ENCODE measurements around the gene COL4A5. TPM values are rescaled to one million over a fixed set of nuclear protein-coding genes. Genes with fewer than 3 reads are reported as not detected.

The COL4A5 gene
- total RNA-seq, 1 experiment from 2014 or later, result 51.3 TPM

- no peak overlapping the region for H2AK5ac ChIP-seq (ENCODE audit: insufficient read length, low read length)
- H2BK15ac ChIP-seq (ENCODE audit: low read depth, low read length), result no peak overlapping the region
- H3K9ac ChIP-seq (ENCODE audit: extremely low read depth, insufficient read length, low read length), result no peak overlapping the region
- H4K5ac ChIP-seq (ENCODE audit: insufficient read length, low read depth, low read length), result no peak overlapping the region
- no peak for DNase-seq
- H3K23me2 ChIP-seq (ENCODE audit: insufficient read length, low read depth, low read length, poor library complexity, severe bottlenecking), result peaks cover 8% of the 10 kb centered on the region
- Mint-ChIP-seq H3K4me3 (peak overlapping the region in 1 of 2 experiments; percentile 15; a peak in 1 of 5 replicates), H3K4me1 (peaks cover 45 to 47% of the 10 kb centered on the region in 2 experiments), H3K36me3 (ENCODE audit: insufficient read depth in 1 of 3, low read depth in 3 of 3) (peaks cover 12 to 29% (median 14%) of the 10 kb centered on the region in 3 experiments), H3K27me3 (ENCODE audit: low read depth) (peaks cover under 1% of the 10 kb centered on the region), H3K9me3 (peaks cover 13 to 14% of the 10 kb centered on the region in 2 experiments), H3K27ac (peak overlapping the region in 1 of 3 experiments; percentile 50; a peak in 1 of 7 replicates)
- H2AFZ ChIP-seq (ENCODE audit: low read length), result no peak overlapping the region
- H3K4ac ChIP-seq (ENCODE audit: low read depth, low read length), result no peak overlapping the region
- no peak overlapping the region for H3T11ph ChIP-seq (ENCODE audit: low read length)
- H3K23ac ChIP-seq (ENCODE audit: insufficient read length, low read depth, low read length), result no peak overlapping the region
- H3K79me1 ChIP-seq (ENCODE audit: insufficient read depth, low read depth, low read length, poor library complexity, severe bottlenecking), result no peaks in the 10 kb centered on the region
- peaks cover 1% of the 10 kb centered on the region; the same call in 1 of the 2 replicates for H3K79me2 ChIP-seq (ENCODE audit: insufficient read depth, low read length)
- H3K9me3 ChIP-seq (ENCODE audit: control insufficient read depth, low read depth, low read length), result no peaks in the 10 kb centered on the region
- H4K91ac ChIP-seq (ENCODE audit: insufficient read length, low read depth, low read length), result no peak overlapping the region
- H3K56ac ChIP-seq (ENCODE audit: insufficient read length, low read depth, low read length), result no peak overlapping the region
- H4K8ac ChIP-seq (replicated peaks; ENCODE audit: insufficient read length, low read depth, low read length), result no peak overlapping the region
- no peak overlapping the region for H2BK5ac ChIP-seq (ENCODE audit: insufficient read length, low read length)
- H2BK12ac ChIP-seq (ENCODE audit: insufficient read length, low read depth, low read length), result no peak overlapping the region
- no peak overlapping the region for H3K4me2 ChIP-seq (ENCODE audit: insufficient read depth, insufficient read length, low read length)
- H3K27me3 ChIP-seq (ENCODE audit: insufficient read depth, low read length), result no peaks in the 10 kb centered on the region
- H3K27ac ChIP-seq (ENCODE audit: insufficient read length, low read depth, low read length), result no peak overlapping the region
- TF ChIP-seq CTCF (conservative IDR thresholded peaks at IDR 0.05), result no peak
- no peak overlapping the region for H2BK120ac ChIP-seq (ENCODE audit: low read depth, low read length, poor library complexity, severe bottlenecking)
- WGBS (ENCODE audit: extremely low coverage, insufficient read length, low lambda C conversion rate), result no CpG with 5 or more reads among the region's 2 CpGs
- H4K20me1 ChIP-seq (ENCODE audit: control insufficient read depth, insufficient read depth, insufficient read length), result no peaks in the 10 kb centered on the region
- H2BK20ac ChIP-seq (ENCODE audit: low read depth, low read length, poor library complexity, severe bottlenecking), result no peak overlapping the region
- H3K14ac ChIP-seq (ENCODE audit: insufficient read depth, low read length), result no peak overlapping the region
- no peak overlapping the region for H3K18ac ChIP-seq (ENCODE audit: insufficient read length, low read depth, low read length)
- H3K4me1 ChIP-seq (ENCODE audit: insufficient read depth, low read length), result peaks cover 3% of the 10 kb centered on the region; the same call in 1 of the 2 replicates
Observed at GRCh38 chrX:108442901-108443464, 3.3 kb downstream of the COL4A5 start.

All from H9 (cell line).